K562 (cell line): Measurements from ENCODE around the gene ESD. TPM values are rescaled to one million over a fixed set of nuclear protein-coding genes. Genes with fewer than 3 reads are reported as not detected.

ENCODE experiments used
- ATAC-seq: fragments of 200-7000 bp; cut with Tn5 transposase; 3 replicates; pipeline ENCODE4 v1.9.1; 2020; ENCODE audit warnings: moderate library complexity
- BruUV-seq: library from RNA; stranded (reverse); fragments of 400-500 nt; replicated peaks from 2 replicates; lab custom pipeline; 2021; lab: Mats Ljungman, UMichigan
- CTCF ChIA-PET: fragments of 300-600 bp; formaldehyde crosslinking; extraction: SDS; loops from one replicate; lab custom pipeline; 2021; ENCODE audit warnings: low intra/inter-chr PET ratio; lab: Yijun Ruan, JAX
- POLR2A ChIA-PET: fragments of 300-600, 350-650 bp; sonication (Branson Sonifier 250); formaldehyde crosslinking; extraction: SDS; loops from one replicate; lab custom pipeline; 2021; ENCODE audit warnings: antibody characterized with exemption, inconsistent platforms; lab: Yijun Ruan, JAX
- DNase-seq, 4 experiments: peaks; one replicate each; pipeline versions ENCODE4 v3.0.0 to v3.0.0-alpha.2; 2011 to 2018; ENCODE audit warnings: low spot score in 3 of 4, mixed read lengths in 3 of 4; ENCODE audit errors: extremely low read depth in 1 of 4
- FAIRE-seq: peaks from 2 replicates; lab custom pipeline; 2011; peaks lifted over from hg19 to GRCh38; lab: Jason Lieb, UNC
- H2AFZ ChIP-seq: 2 replicates; pipeline ENCODE4 v1.6.0; 2011; ENCODE audit warnings: low read depth, low read length, control low read depth, inconsistent platforms
- H3K27ac ChIP-seq: fragments of 200-600 bp; 3 replicates; pipeline ENCODE4 v1.8.0; 2011; ENCODE audit warnings: low read depth, mild to moderate bottlenecking, control low read depth, inconsistent platforms, low read length, moderate library complexity, mixed read lengths; ENCODE audit errors: extremely low read depth
- H3K27me3 ChIP-seq, 2 experiments: fragments of 300-600 bp in 1 of 2; 2 replicates in 1 of 2; 3 replicates in 1 of 2; pipeline versions ENCODE4 v1.6.0 to v1.8.0; 2011; ENCODE audit warnings: inconsistent platforms in 2 of 2, low read length in 2 of 2, mild to moderate bottlenecking in 1 of 2, mixed read lengths in 1 of 2, moderate library complexity in 1 of 2; ENCODE audit not compliant: control insufficient read depth in 2 of 2, insufficient read depth in 2 of 2
- H3K36me3 ChIP-seq: fragments of 300-600 bp; 3 replicates; pipeline ENCODE4 v1.8.0; 2011; ENCODE audit warnings: mild to moderate bottlenecking, low read length, inconsistent platforms; ENCODE audit not compliant: control insufficient read depth, insufficient read depth
- H3K4me1 ChIP-seq, 2 experiments: fragments of 200-600 bp in 1 of 2; replicated peaks in 1 of 2; 2 replicates in 1 of 2; 3 replicates in 1 of 2; pipeline versions ENCODE4 v1.5.1 to v1.8.0; 2011; ENCODE audit warnings: inconsistent platforms in 2 of 2, low read length in 2 of 2, mild to moderate bottlenecking in 1 of 2, mixed read lengths in 1 of 2, moderate library complexity in 1 of 2; ENCODE audit not compliant: control insufficient read depth in 2 of 2, insufficient read depth in 2 of 2
- H3K4me2 ChIP-seq: 2 replicates; pipeline ENCODE4 v1.6.1; 2011; ENCODE audit warnings: low read length, control low read depth, inconsistent platforms, mixed read lengths; ENCODE audit not compliant: insufficient read depth
- H3K4me3 ChIP-seq: fragments of 200-600 bp; sonication (generic), shearing (Covaris generic); 2 replicates; pipeline ENCODE4 v1.5.1; 2016; ENCODE audit warnings: control low read depth, inconsistent platforms
- H3K79me2 ChIP-seq: fragments of 200-600 bp; 3 replicates; pipeline ENCODE4 v1.8.0; 2011; ENCODE audit warnings: low read length, inconsistent platforms; ENCODE audit not compliant: control insufficient read depth, insufficient read depth
- H3K9ac ChIP-seq, 2 experiments: 2 replicates each; pipeline versions ENCODE4 v1.6.0 to v1.6.1; 2011; ENCODE audit warnings: low read depth in 2 of 2, low read length in 2 of 2, control low read depth in 1 of 2, inconsistent platforms in 1 of 2, mild to moderate bottlenecking in 1 of 2, mixed read lengths in 1 of 2; ENCODE audit not compliant: insufficient read depth in 1 of 2
- H3K9me1 ChIP-seq: one replicate; pipeline ENCODE4 v1.6.0; 2011; ENCODE audit warnings: inconsistent platforms, mild to moderate bottlenecking, low read length, moderate library complexity; ENCODE audit not compliant: control insufficient read depth, insufficient read depth
- H3K9me3 ChIP-seq: replicated peaks from 2 replicates; pipeline ENCODE4 v1.5.1; 2011; ENCODE audit warnings: low read depth, low read length, inconsistent platforms; ENCODE audit not compliant: control insufficient read depth, insufficient read depth
- H4K20me1 ChIP-seq: replicated peaks from 2 replicates; pipeline ENCODE4 v1.6.1; 2011; ENCODE audit warnings: low read length, inconsistent platforms, mixed read lengths; ENCODE audit not compliant: control insufficient read depth, insufficient read depth
- BMI1 ChIP-seq: fragments of 150-350 bp; IDR thresholded peaks from 2 replicates; pipeline ENCODE4 v1.6.1; 2014; ENCODE audit warnings: low read length
- ERF ChIP-seq: fragments of 450-650 bp; formaldehyde crosslinking; IDR thresholded peaks from 2 replicates; pipeline ENCODE4 v1.4.0; 2020; ENCODE audit warnings: mild to moderate bottlenecking, mixed read lengths
- SAFB ChIP-seq: fragments of 200-400 bp; formaldehyde crosslinking; IDR thresholded peaks from 2 replicates; pipeline ENCODE4 v1.6.1; 2017; ENCODE audit warnings: low read depth, low read length, borderline replicate concordance
- ZBTB11 ChIP-seq, 3 experiments: fragments of 200-800 bp in 1 of 3; fragments of 250-450 bp in 1 of 3; fragments of 450-650 bp in 1 of 3; sonication (Bioruptor Pico) in 1 of 3; sonication (Bioruptor generic) in 1 of 3; formaldehyde crosslinking in 1 of 3; IDR thresholded peaks; 2 replicates each; pipeline versions ENCODE4 v1.6.1 to v1.8.0; 2016 to 2022; ENCODE audit warnings: mild to moderate bottlenecking in 2 of 3, missing genetic modification characterization in 2 of 3, missing compliant biosample characterization in 1 of 3, moderate library complexity in 1 of 3
- ZFP1 ChIP-seq: fragments of 450-650 bp; formaldehyde crosslinking; IDR thresholded peaks from 2 replicates; pipeline ENCODE4 v1.4.0; 2020; ENCODE audit warnings: mild to moderate bottlenecking, mixed read lengths
- WGBS: fragments of 100-300 bp; shearing (Covaris generic); methylation state at CpG from one replicate; pipeline ENCODE4 v1.1.6; 2016; ENCODE audit warnings: low coverage, mixed read lengths; ENCODE audit not compliant: insufficient coverage; ENCODE audit errors: missing lambda C conversion rate; 5-methylcytosine and 5-hydroxymethylcytosine counted together
- in situ Hi-C: fragments of 300-500 bp; cut with MboI; formaldehyde crosslinking; loops from 4 replicates; pipeline ENCODE4 v1.15.0; 2018; ENCODE audit warnings: inconsistent platforms, mixed read lengths
- intact Hi-C: fragments of 100-400 bp; cut with micrococcal nuclease; formaldehyde crosslinking; loops from 2 replicates; pipeline ENCODE4 v1.14.2; 2022
- polyA plus RNA-seq, 8 experiments: library from polyadenylated mRNA; depleted of rRNA in 4 of 8; stranded (reverse) in 5 of 8; unstranded in 3 of 8; fragments of >200 nt; fragmentation: Nextera tagmentation in 2 of 8; fragmentation: Illumina TruSeq in 1 of 8; extraction: Ambion mirVana in 2 of 8; extraction: Trizol in 1 of 8; gene quantifications; 2 replicates each; pipeline versions ENCODE4 v1.2.1 to v1.2.3, GENCODE V29; 2011 to 2014; ENCODE audit warnings: inconsistent platforms in 1 of 8, missing spikeins in 1 of 8
- total RNA-seq, 7 experiments: library from RNA; depleted of rRNA in 6 of 7; stranded (reverse); fragments of >200 nt in 6 of 7; fragmentation: Illumina TruSeq in 2 of 7; extraction: Trizol in 2 of 7; gene quantifications; 2 replicates each; pipeline versions ENCODE4 v1.2.1 to v1.2.3, GENCODE V29; 2011 to 2021; ENCODE audit warnings: low replicate concordance in 1 of 7

The ESD gene
- total and polyA plus RNA-seq, 9 of the 15 experiments (the other 6 are each of a cell fraction or from before 2014, with no cell fraction given) = 88.9 to 402 (median 232) TPM

- no peak for TF ChIP-seq ZBTB11 (CRISPR knock-in tag; IDR thresholded peaks at IDR 0.05)
Measured at GRCh38 chr13:46748300-46748699, 48.7 kb downstream of the ESD start (continued).

GRCh38 chr13:46747031-46747820, 49.7 kb downstream of the ESD start:
- H4K20me1 ChIP-seq = no peaks in the 10 kb centered on the region
- ChIA-PET POLR2A (no interaction called here), CTCF (no interaction called here)
- ATAC-seq (no peak), DNase-seq (no peak), FAIRE-seq (no peak)
- intact Hi-C loops (no loop called here), in situ Hi-C loops (no loop called here)
- TF ChIP-seq BMI1 (no peak), ZFP1 (no peak), SAFB (no peak), ERF (CRISPR knock-in tag) (no peak)
- no peak overlapping the region for H3K4me2 ChIP-seq
- H3K36me3 ChIP-seq = peaks cover 20% of the 10 kb centered on the region; the same call in 2 of the 3 replicates
- H2AFZ ChIP-seq = no peak overlapping the region
- H3K4me3 ChIP-seq = no peak overlapping the region
- 95% methylated on average over 4 of the region's 8 CpGs for WGBS
- H3K9ac ChIP-seq = no peak overlapping the region
- H3K27ac ChIP-seq = no peak overlapping the region
- H3K9me3 ChIP-seq = no peaks in the 10 kb centered on the region
- no peaks in the 10 kb centered on the region for H3K9me1 ChIP-seq
- no peaks in the 10 kb centered on the region for H3K79me2 ChIP-seq
- no peaks in the 10 kb centered on the region for H3K27me3 ChIP-seq
- no TSS peak for BruUV-seq
- H3K4me1 ChIP-seq = no peaks in the 10 kb centered on the region
